ENCODE results near the gene GLOD4.
A peak's percentile ranks its signal among the peaks of the same experiment; 100 is the strongest.
"Not testable (repeated sequence)": the region's sequence is repeated elsewhere in the genome, so short reads cannot be mapped to it uniquely, and the experiment has no call there.

The GLOD4 gene, protein sequence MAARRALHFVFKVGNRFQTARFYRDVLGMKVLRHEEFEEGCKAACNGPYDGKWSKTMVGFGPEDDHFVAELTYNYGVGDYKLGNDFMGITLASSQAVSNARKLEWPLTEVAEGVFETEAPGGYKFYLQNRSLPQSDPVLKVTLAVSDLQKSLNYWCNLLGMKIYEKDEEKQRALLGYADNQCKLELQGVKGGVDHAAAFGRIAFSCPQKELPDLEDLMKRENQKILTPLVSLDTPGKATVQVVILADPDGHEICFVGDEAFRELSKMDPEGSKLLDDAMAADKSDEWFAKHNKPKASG
- total RNA-seq = 77.9 to 81.6 (median 79.8) reads per million in 4 experiments

- peak; percentile 93 for DNase-seq
Observed at GRCh38 chr17:781805-782731, at the start of gene GLOD4, which contains the start of gene MRM3. TSS of gene GLOD4 (minus strand) at chr17:782280. CDS start at chr17:782255, 25 bp downstream. TSS of gene MRM3 (plus strand) at chr17:782353. CDS start at chr17:782379, 26 bp downstream.

- no peak for DNase-seq
Observed at GRCh38 chr17:830950-831349, 48.9 kb upstream of the GLOD4 start.

DNA sequence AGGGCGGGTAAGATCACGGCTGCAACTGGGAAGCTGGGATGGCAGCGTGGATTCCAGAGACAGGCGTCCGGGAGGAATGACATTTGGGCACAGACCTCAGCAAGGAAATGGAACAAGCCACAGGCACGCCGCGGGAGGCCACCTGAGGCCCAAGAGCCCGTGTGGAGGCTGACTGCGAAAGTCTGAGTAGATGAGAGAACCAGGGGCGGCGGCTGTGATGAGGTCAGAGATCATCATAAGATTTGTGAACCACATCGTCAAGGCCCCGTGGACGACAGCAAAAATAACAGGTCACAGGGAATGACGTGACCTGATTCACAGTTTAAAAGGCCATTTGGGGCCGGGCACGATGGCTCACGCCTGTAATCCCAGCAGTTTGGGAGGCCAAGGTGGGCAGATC lies 48.3 kb upstream of the GLOD4 start:
- no peak for DNase-seq

- not testable (repeated sequence) for DNase-seq
Observed at GRCh38 chr17:829614-830013, 47.5 kb upstream of the GLOD4 start.

- DNase-seq = no peak
Observed at GRCh38 chr17:828761-829160, 46.7 kb upstream of the GLOD4 start.

DNA sequence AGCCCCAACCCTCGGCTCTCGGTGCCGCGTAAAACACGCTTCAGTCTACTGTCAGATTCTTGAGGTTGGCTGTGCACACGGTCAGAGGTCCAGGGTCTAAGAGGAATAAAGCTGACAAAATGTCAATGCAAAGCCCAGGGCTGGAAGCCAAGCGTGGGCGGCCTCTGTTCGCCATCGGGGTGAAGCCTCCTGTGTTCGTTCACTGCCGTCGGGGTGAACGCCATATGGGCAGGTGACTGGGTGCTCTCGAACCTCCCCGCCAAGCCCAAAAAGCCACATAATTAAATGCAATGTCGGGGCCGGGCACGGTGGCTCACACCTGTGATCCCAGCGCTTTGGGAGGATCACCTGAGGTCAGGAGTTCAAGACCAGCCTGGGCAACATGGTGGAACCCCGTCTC lies 44.7 kb upstream of the GLOD4 start:
- no peak for DNase-seq

GRCh38 chr17:825216-825615 lies 43.1 kb upstream of the GLOD4 start:
- no peak for DNase-seq

DNA sequence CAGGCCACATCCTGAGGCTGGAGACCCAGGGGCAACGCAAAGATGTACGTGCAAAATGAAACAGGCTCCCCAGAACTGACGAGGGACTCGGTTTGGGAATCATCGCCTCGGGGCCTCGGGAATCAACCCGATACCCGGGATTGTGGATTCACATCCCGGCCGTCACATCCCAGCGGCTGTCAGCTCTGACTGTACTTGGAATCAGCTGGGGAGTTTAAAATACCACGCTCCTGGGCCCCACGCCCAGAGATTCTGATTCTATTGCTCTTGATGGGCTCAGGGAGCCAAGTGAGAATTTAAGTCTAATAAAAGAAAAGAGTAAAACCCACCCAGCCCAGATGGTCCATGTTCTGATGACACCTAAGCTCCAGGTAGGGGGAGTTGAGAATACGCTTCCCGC lies 42.3 kb upstream of the GLOD4 start:
- DNase-seq = no peak

DNA sequence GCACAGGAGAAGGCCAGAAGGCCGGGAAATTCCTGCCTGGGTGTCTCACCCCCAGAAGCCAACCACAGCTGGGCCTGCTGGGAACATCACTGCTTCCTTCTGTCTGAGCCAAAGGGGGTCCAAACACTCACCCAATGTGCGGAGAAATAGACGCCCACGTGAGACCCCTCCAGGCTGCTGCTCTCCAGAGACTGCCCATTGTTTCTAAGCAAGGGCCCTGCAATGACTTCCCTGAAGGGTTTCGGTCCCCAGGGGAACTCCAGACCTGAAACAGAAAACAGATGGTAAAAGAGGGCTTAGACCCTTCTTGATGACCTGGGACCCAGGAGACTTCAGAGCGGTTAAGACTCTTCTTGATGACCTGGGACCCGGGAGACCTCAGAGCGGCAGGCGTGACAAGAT lies 41.4 kb upstream of the GLOD4 start:
- no peak for DNase-seq

- no peak for DNase-seq
Observed at GRCh38 chr17:819251-819650, 37.2 kb upstream of the GLOD4 start.

DNA sequence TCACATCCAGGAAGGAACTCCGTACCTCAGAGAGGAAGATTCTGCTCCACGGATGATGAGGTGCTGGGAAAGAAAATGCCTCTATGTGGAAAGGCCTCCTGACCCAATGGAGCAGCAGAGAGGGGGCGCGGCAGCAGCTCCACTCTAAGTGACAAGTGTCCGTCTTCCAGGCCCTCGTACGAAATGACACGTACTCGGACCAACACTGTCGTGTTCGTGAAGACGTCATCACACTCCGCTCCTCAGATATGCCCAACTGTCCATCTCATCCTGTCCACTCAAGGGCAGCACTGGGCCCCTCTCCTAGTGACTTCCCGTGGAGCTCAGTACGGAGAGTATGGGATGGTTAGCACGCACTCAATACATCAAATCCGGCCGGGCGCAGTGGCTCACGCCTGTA lies 32.3 kb upstream of the GLOD4 start:
- no peak for DNase-seq

DNA sequence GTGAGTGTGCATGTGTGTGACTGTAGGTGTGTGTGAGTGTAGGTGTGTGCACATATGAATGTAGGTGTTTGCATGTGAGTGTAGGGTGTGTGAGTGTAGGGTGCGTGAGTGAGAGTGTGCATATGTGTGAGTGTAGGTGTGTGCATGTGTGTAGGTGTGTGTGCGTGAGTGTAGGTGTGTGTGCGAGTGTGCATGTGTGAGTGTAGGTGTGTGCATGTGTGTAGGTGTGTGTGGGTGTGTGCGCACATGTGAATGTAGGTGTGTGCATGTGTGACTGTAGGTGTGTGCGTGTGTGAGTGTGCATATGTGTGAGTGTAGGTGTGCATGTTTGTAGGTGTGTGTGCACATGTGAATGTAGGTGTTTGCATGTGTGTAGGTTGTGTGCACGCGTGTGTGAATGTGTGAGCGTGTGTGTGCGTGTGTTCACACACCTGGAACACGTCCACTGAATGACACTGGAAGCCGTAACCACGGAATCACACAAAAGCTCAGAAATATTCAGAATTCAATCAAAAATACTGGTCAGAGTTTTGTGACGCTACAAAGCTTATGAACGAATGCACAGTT lies 30.6 kb upstream of the GLOD4 start:
- no peak for DNase-seq

- no peak for DNase-seq
Observed at GRCh38 chr17:811051-811784, 29.1 kb upstream of the GLOD4 start.

DNA sequence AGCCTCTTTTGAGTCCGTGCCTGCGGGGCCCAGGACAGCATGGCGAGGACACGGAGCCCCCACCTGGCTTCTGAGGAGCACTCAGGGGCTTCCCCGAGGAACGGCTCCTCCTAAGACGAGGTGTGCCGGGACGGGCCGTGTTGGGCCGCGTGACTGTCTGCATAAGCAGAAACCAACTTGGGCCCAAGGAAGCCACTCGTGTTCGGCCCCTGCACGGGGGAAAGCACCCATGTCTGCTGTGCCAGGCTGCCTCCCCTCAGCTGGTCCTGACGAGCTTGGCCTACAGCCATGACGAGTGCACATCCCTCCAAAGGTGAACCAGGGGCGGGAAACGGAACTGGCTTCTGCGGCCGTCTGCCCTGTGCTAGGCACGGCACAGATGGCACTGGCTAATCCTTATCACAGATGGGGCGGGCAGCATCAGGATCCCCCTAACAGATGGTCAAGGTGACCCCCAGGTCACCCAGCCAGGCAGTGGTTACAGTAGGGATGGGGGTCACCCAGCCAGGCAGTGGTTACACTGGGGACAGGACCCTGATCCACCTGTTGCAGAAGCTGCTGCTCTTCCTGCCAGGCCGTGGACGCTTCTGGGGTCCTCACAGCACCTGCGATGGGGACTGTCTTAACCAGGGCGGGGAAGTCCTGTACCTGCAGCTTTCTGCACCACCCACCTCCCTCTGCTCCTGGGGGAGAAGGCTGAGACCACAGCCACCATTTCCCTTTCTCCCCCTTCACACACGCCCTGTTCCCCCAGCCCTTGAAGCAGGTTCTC lies 25.6 kb upstream of the GLOD4 start:
- no peak for DNase-seq

GRCh38 chr17:806781-807522 lies 24.9 kb upstream of the GLOD4 start:
- DNase-seq = no peak

GRCh38 chr17:806346-806745 lies 24.3 kb upstream of the GLOD4 start:
- DNase-seq = no peak

GRCh38 chr17:805886-806285 lies 23.8 kb upstream of the GLOD4 start:
- not testable (repeated sequence) for DNase-seq

GRCh38 chr17:804541-805435 lies 22.7 kb upstream of the GLOD4 start:
- no peak for DNase-seq

GRCh38 chr17:802901-803881 lies 21.1 kb upstream of the GLOD4 start:
- no peak for DNase-seq

All from effector CD8-positive, alpha-beta T cell (primary cell).